Adipose tissue (tissue), 3 donors: ENCODE results near the gene TEX52. TPM values are rescaled to one million over a fixed set of nuclear protein-coding genes. Genes with fewer than 3 reads are reported as not detected.

Experiments
- H3K27ac ChIP-seq: one replicate; pipeline ENCODE4 v1.5.1; 2013; ENCODE audit warnings: low read depth, low read length
- WGBS, 3 donors: extraction: QIAGEN DNeasy Blood & Tissue Kit; methylation state at CpG; one replicate each; pipeline ENCODE4 v1.1.7; 2013; 5-methylcytosine and 5-hydroxymethylcytosine counted together
- polyA plus RNA-seq, 3 donors: library from polyadenylated mRNA; stranded (reverse); fragments of 200-250 nt; gene quantifications; one replicate each; pipeline ENCODE4 v1.2.3, GENCODE V29; 2013
- donor health status: healthy with polysubstance abuse.
- donor health status: Bipolar disorder and iron deficiency.
- donor health status: healthy.

Gene TEX52
- polyA plus RNA-seq, 3 donors: not detected

DNA sequence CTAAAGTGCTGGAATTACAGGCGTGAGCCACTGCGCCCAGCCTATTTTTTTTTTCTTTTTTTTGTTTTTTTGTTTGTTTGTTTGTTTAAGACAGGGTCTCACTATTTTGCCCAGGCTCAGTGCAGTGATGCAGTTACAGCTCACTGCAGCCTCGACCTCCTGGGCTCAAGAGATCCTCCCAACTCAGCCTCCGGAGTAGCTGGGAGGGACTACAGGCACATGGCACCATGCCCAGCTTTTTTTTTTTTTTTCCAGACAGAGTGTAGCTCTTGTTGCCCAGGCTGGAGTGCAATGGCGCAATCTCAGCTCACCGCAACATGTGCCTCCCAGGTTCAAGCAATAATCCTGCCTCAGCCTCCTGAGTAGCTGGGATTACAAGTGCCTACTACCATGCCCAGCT lies 50.1 kb downstream of the TEX52 start:
- 75 to 94% (median 82%) methylated on average over 6 of the region's 6 CpGs for WGBS, 3 donors

DNA sequence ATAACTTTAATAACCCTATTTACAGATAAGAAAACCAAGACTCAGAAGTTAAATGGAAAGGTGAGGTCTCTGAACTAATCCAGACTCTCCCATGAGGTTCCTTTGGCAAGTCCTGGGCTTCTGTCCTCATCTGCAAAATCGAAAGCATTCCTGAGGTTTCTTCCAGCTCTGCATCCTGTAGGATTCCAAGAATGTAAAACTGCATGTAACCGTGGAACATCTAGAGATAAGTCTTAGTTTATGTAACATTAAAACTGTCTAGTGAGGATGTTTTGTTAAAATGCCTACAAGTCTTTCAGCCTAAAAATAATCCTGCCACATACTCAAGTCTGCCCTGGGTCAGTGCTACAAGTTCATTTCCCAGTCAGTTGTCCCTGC lies 51.7 kb downstream of the TEX52 start:
- WGBS, 3 donors: 39 to 48% (median 48%) methylated on average over 2 of the region's 2 CpGs

More for the DNA sequence above, 50.1 kb downstream of the TEX52 start:
- no peak overlapping the region for H3K27ac ChIP-seq

DNA sequence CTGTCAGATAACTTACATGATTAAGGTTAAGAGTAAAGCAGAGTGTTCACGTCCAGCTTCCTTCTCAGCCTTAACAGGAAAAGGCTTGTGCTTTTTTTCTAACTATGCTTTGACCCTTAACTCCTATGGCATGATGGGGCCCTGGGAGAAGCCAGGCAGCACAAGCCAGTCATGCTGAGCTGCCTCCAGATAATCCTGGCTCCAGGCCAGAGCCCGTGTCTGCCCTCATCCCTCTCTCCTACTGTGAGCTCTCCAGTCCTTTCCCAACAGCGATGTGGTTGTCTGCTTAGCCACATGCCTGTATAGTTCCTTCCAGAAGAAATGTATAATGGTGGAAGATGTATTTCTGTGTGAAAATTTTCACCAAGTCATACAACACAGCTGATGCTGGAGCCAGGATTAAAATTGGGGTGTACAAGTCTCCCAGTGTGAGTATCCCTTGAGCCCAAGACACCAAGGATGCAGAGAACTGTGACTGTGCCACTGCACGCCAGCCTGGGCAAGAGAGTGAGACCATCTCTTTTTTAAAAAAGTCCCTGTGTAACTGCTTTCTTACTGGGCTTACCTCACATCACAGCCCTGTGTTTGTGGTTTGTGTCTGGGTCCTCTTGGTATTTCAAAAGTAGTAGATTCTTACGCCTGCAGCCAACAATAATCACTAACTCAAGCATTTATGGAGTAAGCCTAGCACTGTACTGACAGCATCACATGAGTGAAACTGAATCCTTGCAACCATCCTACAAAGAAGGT lies 52.3 kb downstream of the TEX52 start:
- 53 to 63% (median 62%) methylated on average over 5 of the region's 5 CpGs for WGBS, 3 donors
- no peak overlapping the region for H3K27ac ChIP-seq

More for the DNA sequence above, 51.7 kb downstream of the TEX52 start:
- no peak overlapping the region for H3K27ac ChIP-seq

GRCh38 chr12:2803635-2804392 lies 53.0 kb downstream of the TEX52 start:
- 69 to 86% (median 80%) methylated on average over 7 of the region's 7 CpGs for WGBS, 3 donors
- no peak overlapping the region for H3K27ac ChIP-seq

DNA sequence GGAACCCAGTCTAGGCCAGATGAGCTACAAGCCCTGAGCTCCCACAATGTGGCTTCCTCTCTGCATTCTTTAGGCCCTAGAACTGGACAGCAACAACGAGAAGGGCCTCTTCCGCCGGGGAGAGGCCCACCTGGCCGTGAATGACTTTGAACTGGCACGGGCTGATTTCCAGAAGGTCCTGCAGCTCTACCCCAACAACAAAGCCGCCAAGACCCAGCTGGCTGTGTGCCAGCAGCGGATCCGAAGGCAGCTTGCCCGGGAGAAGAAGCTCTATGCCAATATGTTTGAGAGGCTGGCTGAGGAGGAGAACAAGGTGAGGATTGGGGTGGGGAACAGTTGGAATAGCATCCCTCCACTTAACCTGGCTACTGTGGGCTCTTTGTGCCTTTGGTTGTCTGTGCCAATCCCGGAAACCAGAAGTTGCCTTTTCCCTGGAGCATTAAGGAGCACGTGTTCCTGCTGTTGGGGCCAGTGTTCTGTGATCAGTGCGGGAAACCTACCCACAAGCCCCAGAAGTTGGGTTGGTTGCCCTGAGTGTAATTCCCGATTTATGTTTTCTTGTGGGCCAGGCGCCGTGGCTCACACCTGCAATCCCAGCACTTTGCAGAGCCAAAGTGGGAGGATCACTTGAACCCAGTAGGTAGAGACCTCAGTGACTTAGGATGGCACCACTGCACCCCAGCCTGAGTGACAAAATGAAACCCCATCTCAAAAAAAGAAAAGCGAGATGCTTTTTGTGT lies 55.6 kb downstream of the TEX52 start:
- WGBS, 3 donors: 59 to 75% (median 59%) methylated on average over 16 of the region's 16 CpGs
- H3K27ac ChIP-seq: no peak overlapping the region

GRCh38 chr12:2800046-2800570 lies 56.7 kb downstream of the TEX52 start:
- WGBS, 3 donors: 78 to 93% (median 90%) methylated on average over 3 of the region's 3 CpGs
- H3K27ac ChIP-seq: no peak overlapping the region

Other genes starting within 250 kb of the TEX52 start
- gene FKBP4, start 62.1 kb downstream of the TEX52 start, polyA plus RNA-seq: 10 to 100 TPM; 25.3 to 35.7 (median 33.6) TPM
- gene ITFG2, start 44.4 kb downstream of the TEX52 start, polyA plus RNA-seq: 10 to 100 TPM; 20.0 to 21.7 (median 21.5) TPM
- gene NRIP2, start 22.0 kb downstream of the TEX52 start, polyA plus RNA-seq: 1 to 10 TPM in 2 of 3 donors, under 1 TPM in 1; 0.36 to 5.1 (median 1.4) TPM
- 1 to 10 TPM in 1 of 3 donors, under 1 TPM in 2; 0.26 to 2.2 (median 0.30) TPM for gene FOXM1, start 20.1 kb upstream of the TEX52 start, polyA plus RNA-seq
- gene RHNO1, start 20.2 kb upstream of the TEX52 start, polyA plus RNA-seq: 1 to 10 TPM; 4.5 to 9.8 (median 5.3) TPM
- 10 to 100 TPM in 2 of 3 donors, 1 to 10 TPM in 1; 5.1 to 23.4 (median 11.0) TPM for gene TULP3, start 33.9 kb upstream of the TEX52 start, polyA plus RNA-seq
- 10 to 100 TPM; 11.8 to 46.5 (median 28.5) TPM for gene TEAD4, start 102.4 kb upstream of the TEX52 start, polyA plus RNA-seq
- gene TSPAN9, start 220.3 kb upstream of the TEX52 start, polyA plus RNA-seq: 10 to 100 TPM; 10.5 to 29.7 (median 25.6) TPM